H9 (cell line): ENCODE data around the gene ABCF1. TPM values are rescaled to one million over a fixed set of nuclear protein-coding genes. Genes with fewer than 3 reads are reported as not detected.

Experiments
- DNase-seq: peaks from one replicate; pipeline ENCODE4 v3.0.0-alpha.2; 2017
- H2AFZ ChIP-seq: one replicate; pipeline ENCODE4 v1.6.1; 2013; ENCODE audit warnings: mild to moderate bottlenecking, low read length, control low read depth, moderate library complexity
- H2AK5ac ChIP-seq: 2 replicates; pipeline ENCODE4 v1.6.1; 2013; ENCODE audit warnings: low read length, control low read depth, mixed read lengths; ENCODE audit not compliant: insufficient read length
- H2BK120ac ChIP-seq: one replicate; pipeline ENCODE4 v1.6.1; 2013; ENCODE audit warnings: low read depth, mild to moderate bottlenecking, low read length, control low read depth, inconsistent platforms; ENCODE audit not compliant: poor library complexity, severe bottlenecking
- H2BK12ac ChIP-seq: 2 replicates; pipeline ENCODE4 v1.6.1; 2013; ENCODE audit warnings: low read length, control low read depth, mixed read lengths, low read depth; ENCODE audit not compliant: insufficient read length
- H2BK15ac ChIP-seq: 2 replicates; pipeline ENCODE4 v1.6.1; 2013; ENCODE audit warnings: low read depth, low read length, control low read depth
- H2BK20ac ChIP-seq: one replicate; pipeline ENCODE4 v1.6.1; 2013; ENCODE audit warnings: low read depth, mild to moderate bottlenecking, low read length, control low read depth, inconsistent platforms; ENCODE audit not compliant: poor library complexity, severe bottlenecking
- H2BK5ac ChIP-seq: 2 replicates; pipeline ENCODE4 v1.6.1; 2013; ENCODE audit warnings: low read length, control low read depth, mixed read lengths; ENCODE audit not compliant: insufficient read length
- H3K14ac ChIP-seq: 2 replicates; pipeline ENCODE4 v1.6.1; 2013; ENCODE audit warnings: low read length, control low read depth; ENCODE audit not compliant: insufficient read depth
- H3K18ac ChIP-seq: 2 replicates; pipeline ENCODE4 v1.6.1; 2013; ENCODE audit warnings: low read depth, mild to moderate bottlenecking, mixed read lengths, low read length, control low read depth; ENCODE audit not compliant: insufficient read length
- H3K23ac ChIP-seq: 2 replicates; pipeline ENCODE4 v1.6.1; 2013; ENCODE audit warnings: low read length, control low read depth, mixed read lengths, low read depth; ENCODE audit not compliant: insufficient read length
- H3K23me2 ChIP-seq: 2 replicates; pipeline ENCODE4 v1.6.1; 2013; ENCODE audit warnings: low read depth, mild to moderate bottlenecking, mixed read lengths, low read length, control low read depth; ENCODE audit not compliant: insufficient read length, poor library complexity, severe bottlenecking
- H3K27ac ChIP-seq: 2 replicates; pipeline ENCODE4 v1.5.1; 2013; ENCODE audit warnings: low read length, control low read depth, mixed read lengths, low read depth; ENCODE audit not compliant: insufficient read length
- H3K27me3 ChIP-seq: 2 replicates; pipeline ENCODE4 v1.6.1; 2013; ENCODE audit warnings: low read length, control low read depth, inconsistent platforms; ENCODE audit not compliant: insufficient read depth
- H3K4ac ChIP-seq: 2 replicates; pipeline ENCODE4 v1.6.1; 2013; ENCODE audit warnings: low read depth, mild to moderate bottlenecking, control low read depth, inconsistent platforms, low read length, moderate library complexity
- H3K4me1 ChIP-seq: 2 replicates; pipeline ENCODE4 v1.6.1; 2013; ENCODE audit warnings: low read length, control low read depth, inconsistent platforms; ENCODE audit not compliant: insufficient read depth
- H3K4me2 ChIP-seq: 2 replicates; pipeline ENCODE4 v1.6.1; 2013; ENCODE audit warnings: low read length, control low read depth, mixed read lengths; ENCODE audit not compliant: insufficient read length, insufficient read depth
- H3K56ac ChIP-seq: 2 replicates; pipeline ENCODE4 v1.6.1; 2013; ENCODE audit warnings: low read depth, mild to moderate bottlenecking, mixed read lengths, low read length, control low read depth; ENCODE audit not compliant: insufficient read length
- H3K79me1 ChIP-seq: 2 replicates; pipeline ENCODE4 v1.6.1; 2013; ENCODE audit warnings: low read depth, mild to moderate bottlenecking, moderate library complexity, low read length, control low read depth, inconsistent platforms; ENCODE audit not compliant: insufficient read depth, poor library complexity, severe bottlenecking
- H3K79me2 ChIP-seq: 2 replicates; pipeline ENCODE4 v1.6.1; 2013; ENCODE audit warnings: low read length, control low read depth, inconsistent platforms; ENCODE audit not compliant: insufficient read depth
- H3K9ac ChIP-seq: 2 replicates; pipeline ENCODE4 v1.6.1; 2013; ENCODE audit warnings: low read length, control low read depth, mixed read lengths; ENCODE audit not compliant: insufficient read length; ENCODE audit errors: extremely low read depth
- H3K9me3 ChIP-seq: one replicate; pipeline ENCODE4 v1.6.1; 2013; ENCODE audit warnings: low read depth, low read length, inconsistent platforms; ENCODE audit not compliant: control insufficient read depth
- H3T11ph ChIP-seq: one replicate; pipeline ENCODE4 v1.6.1; 2013; ENCODE audit warnings: mild to moderate bottlenecking, low read length, control low read depth, inconsistent platforms
- H4K20me1 ChIP-seq: one replicate; pipeline ENCODE4 v1.6.1; 2013; ENCODE audit not compliant: control insufficient read depth, insufficient read length, insufficient read depth
- H4K5ac ChIP-seq: 2 replicates; pipeline ENCODE4 v1.6.1; 2013; ENCODE audit warnings: low read depth, mild to moderate bottlenecking, mixed read lengths, low read length, control low read depth; ENCODE audit not compliant: insufficient read length
- H4K8ac ChIP-seq: replicated peaks from 2 replicates; pipeline ENCODE4 v1.6.1; 2013; ENCODE audit warnings: low read length, control low read depth, mixed read lengths, low read depth; ENCODE audit not compliant: insufficient read length
- H4K91ac ChIP-seq: 2 replicates; pipeline ENCODE4 v1.6.1; 2013; ENCODE audit warnings: low read depth, mild to moderate bottlenecking, moderate library complexity, mixed read lengths, low read length, control low read depth; ENCODE audit not compliant: insufficient read length
- H3K27ac Mint-ChIP-seq, 3 experiments: 2 replicates in 2 of 3; 3 replicates in 1 of 3; pipeline ENCODE4 v1.8.0; 2020 to 2021; ENCODE audit warnings: mixed read lengths in 3 of 3, mild to moderate bottlenecking in 1 of 3, moderate library complexity in 1 of 3
- H3K27me3 Mint-ChIP-seq: 2 replicates; pipeline ENCODE4 v1.8.0; 2021; ENCODE audit warnings: low read depth, mild to moderate bottlenecking, moderate library complexity, mixed read lengths
- H3K36me3 Mint-ChIP-seq, 3 experiments: 2 replicates in 2 of 3; 3 replicates in 1 of 3; pipeline ENCODE4 v1.8.0; 2020 to 2021; ENCODE audit warnings: low read depth in 3 of 3, mixed read lengths in 3 of 3; ENCODE audit not compliant: insufficient read depth in 1 of 3
- H3K4me1 Mint-ChIP-seq, 2 experiments: 2 replicates each; pipeline ENCODE4 v1.8.0; 2020; ENCODE audit warnings: mixed read lengths in 2 of 2
- H3K4me3 Mint-ChIP-seq, 2 experiments: 2 replicates in 1 of 2; 3 replicates in 1 of 2; pipeline ENCODE4 v1.8.0; 2020 to 2021; ENCODE audit warnings: mild to moderate bottlenecking in 2 of 2, mixed read lengths in 2 of 2, moderate library complexity in 1 of 2
- H3K9me3 Mint-ChIP-seq, 2 experiments: 2 replicates in 1 of 2; 3 replicates in 1 of 2; pipeline ENCODE4 v1.8.0; 2020; ENCODE audit warnings: mild to moderate bottlenecking in 2 of 2, mixed read lengths in 2 of 2, moderate library complexity in 1 of 2
- WGBS: extraction: QIAGEN DNeasy Blood & Tissue Kit; methylation state at CpG from one replicate; pipeline ENCODE4 v1.1.7; 2013; ENCODE audit warnings: missing lambda C conversion rate, low lambda C conversion rate, mixed read lengths; ENCODE audit not compliant: insufficient read length; ENCODE audit errors: extremely low coverage; 5-methylcytosine and 5-hydroxymethylcytosine counted together
- total RNA-seq: library from RNA; stranded (reverse); gene quantifications from 2 replicates; pipeline ENCODE4 v1.2.1, GENCODE V29; 2021
- TF ChIP-seq, protein P1 (sequence below): fragments of 200-600 bp; sonication (generic); conservative IDR thresholded peaks from 3 replicates; pipeline ENCODE4 v1.8.0; 2021; ENCODE audit warnings: antibody characterized with exemption, mild to moderate bottlenecking

The ABCF1 gene
- total RNA-seq, 1 experiment from 2014 or later: 118 TPM

DNA sequence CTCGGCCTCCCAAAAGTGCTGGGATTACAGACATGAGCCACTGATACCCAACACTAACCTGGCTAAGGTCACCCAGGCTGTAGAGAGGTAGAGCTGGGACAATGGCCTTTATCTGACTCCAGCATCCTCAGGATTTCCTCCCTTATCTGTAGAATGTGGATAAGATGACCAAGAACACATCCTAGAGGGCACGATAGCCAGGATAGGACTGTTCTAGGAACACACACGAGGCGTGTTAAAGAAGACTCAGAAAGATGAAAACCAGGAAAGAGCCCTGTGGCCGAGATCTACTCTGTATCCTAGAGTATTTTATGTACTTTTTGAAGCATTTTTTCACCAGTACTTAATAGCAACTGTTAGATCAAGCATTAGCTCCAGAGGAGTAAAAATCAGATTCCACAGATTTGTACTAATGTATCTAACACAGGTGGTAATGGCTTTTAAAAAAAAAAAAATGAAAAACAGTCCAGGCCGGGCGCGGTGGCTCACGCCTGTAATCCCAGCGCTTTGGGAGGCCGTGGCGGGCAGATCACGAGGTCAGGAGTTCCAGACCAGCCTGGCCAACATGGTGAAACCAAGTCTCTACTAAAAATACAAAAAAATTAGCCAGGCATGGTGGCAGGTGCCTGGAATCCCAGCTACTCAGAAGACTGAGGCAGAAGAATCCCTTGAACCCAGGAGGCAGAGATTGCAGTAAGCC lies 28.5 kb downstream of the ABCF1 start:
- no peak overlapping the region for H3K27ac ChIP-seq

More for the DNA sequence above, 28.5 kb downstream of the ABCF1 start:
- Histone ChIP-seq H4K20me1 (peaks cover 3% of the 10 kb centered on the region), H3K4me2 (no peak overlapping the region), H2AK5ac (no peak overlapping the region), H4K8ac (no peak overlapping the region), H3K9ac (no peak overlapping the region), H3K23ac (no peak overlapping the region), H3K14ac (no peak overlapping the region), H3K79me1 (no peaks in the 10 kb centered on the region), H3K23me2 (no peaks in the 10 kb centered on the region), H3K18ac (no peak overlapping the region), H3K79me2 (no peaks in the 10 kb centered on the region), H3K56ac (no peak overlapping the region), H3K4ac (no peak overlapping the region), H4K91ac (no peak overlapping the region), H3K4me1 (no peaks in the 10 kb centered on the region), H3K27me3 (no peaks in the 10 kb centered on the region), H2AFZ (no peak overlapping the region), H2BK5ac (no peak overlapping the region), H2BK15ac (no peak overlapping the region), H3K9me3 (no peaks in the 10 kb centered on the region), H2BK20ac (no peak overlapping the region), H4K5ac (no peak overlapping the region), H2BK12ac (no peak overlapping the region), H2BK120ac (no peak overlapping the region), H3T11ph (no peak overlapping the region)
- Mint-ChIP-seq H3K27me3 (no peaks in the 10 kb centered on the region; the same call in none of the 2 replicates), H3K4me1 (peaks cover 0 to 2% of the 10 kb centered on the region in 2 experiments; a peak in 1 of 4 replicates), H3K27ac (peak overlapping the region in 2 of 3 experiments; percentile 65 to 87; a peak in 3 of 7 replicates), H3K9me3 (no peaks in the 10 kb centered on the region), H3K4me3 (no peak overlapping the region), H3K36me3 (peaks cover 39 to 68% (median 57%) of the 10 kb centered on the region in 3 experiments)
- WGBS: no CpG with 5 or more reads among the region's 13 CpGs
- TF ChIP-seq, protein P1, sequence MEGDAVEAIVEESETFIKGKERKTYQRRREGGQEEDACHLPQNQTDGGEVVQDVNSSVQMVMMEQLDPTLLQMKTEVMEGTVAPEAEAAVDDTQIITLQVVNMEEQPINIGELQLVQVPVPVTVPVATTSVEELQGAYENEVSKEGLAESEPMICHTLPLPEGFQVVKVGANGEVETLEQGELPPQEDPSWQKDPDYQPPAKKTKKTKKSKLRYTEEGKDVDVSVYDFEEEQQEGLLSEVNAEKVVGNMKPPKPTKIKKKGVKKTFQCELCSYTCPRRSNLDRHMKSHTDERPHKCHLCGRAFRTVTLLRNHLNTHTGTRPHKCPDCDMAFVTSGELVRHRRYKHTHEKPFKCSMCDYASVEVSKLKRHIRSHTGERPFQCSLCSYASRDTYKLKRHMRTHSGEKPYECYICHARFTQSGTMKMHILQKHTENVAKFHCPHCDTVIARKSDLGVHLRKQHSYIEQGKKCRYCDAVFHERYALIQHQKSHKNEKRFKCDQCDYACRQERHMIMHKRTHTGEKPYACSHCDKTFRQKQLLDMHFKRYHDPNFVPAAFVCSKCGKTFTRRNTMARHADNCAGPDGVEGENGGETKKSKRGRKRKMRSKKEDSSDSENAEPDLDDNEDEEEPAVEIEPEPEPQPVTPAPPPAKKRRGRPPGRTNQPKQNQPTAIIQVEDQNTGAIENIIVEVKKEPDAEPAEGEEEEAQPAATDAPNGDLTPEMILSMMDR: no peak
- DNase-seq: no peak
